ENCODE data around the gene NAP1L4.
"Not testable (repeated sequence)": the region's sequence is repeated elsewhere in the genome, so short reads cannot be mapped to it uniquely, and the experiment has no call there.

Gene NAP1L4

DNA sequence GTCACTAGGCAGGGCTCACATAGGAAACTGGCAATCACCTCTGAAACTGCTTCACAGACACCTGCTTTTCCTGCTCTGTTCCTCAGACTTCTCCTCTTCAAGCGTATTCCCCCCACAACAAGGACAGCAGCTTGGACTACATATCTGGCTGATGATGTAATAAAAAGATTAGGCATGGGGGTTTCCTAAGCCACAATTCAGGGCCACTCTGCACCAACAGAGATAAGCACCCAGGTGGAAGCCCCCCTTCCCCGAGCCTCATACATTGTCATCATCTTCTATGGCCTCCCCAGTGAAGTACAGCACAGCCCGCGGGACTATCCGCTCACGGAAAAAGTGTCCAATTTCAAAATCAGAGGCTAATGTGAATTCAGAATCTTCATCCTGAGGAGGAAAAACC, 37.9 kb downstream of the NAP1L4 start:
- DNase-seq, result no peak

DNA sequence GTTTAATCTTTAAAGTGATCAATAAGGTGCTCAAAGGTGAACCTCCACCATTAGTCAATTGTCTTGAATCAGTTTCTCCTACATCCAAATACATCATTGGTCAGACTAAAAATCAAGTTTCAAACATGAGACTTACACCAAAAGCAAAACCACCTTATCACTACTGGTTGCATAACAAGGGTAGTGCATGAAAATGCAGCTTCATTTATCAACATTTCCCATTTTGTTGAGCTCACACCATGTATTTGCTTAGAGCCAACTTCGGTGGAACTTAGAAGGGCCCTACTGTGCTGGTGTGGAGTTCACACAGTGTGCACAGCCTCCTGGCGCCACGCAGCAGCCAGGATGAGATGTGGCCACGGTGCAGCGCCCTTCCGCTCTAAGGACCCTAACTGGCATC, 39.8 kb downstream of the NAP1L4 start:
- no peak for DNase-seq

- no peak for DNase-seq
These were observed 40.7 kb downstream of the NAP1L4 start for GRCh38 chr11:2951231-2952110.

- no peak for DNase-seq
These were observed 41.3 kb downstream of the NAP1L4 start for GRCh38 chr11:2950825-2951224.

GRCh38 chr11:2949920-2950319, 42.2 kb downstream of the NAP1L4 start:
- DNase-seq, result no peak

GRCh38 chr11:2947744-2948143, 44.4 kb downstream of the NAP1L4 start:
- DNase-seq, result no peak

GRCh38 chr11:2945757-2946287, 46.3 kb downstream of the NAP1L4 start:
- no peak for DNase-seq

- no peak for DNase-seq
These were observed 46.9 kb downstream of the NAP1L4 start for GRCh38 chr11:2945031-2945756.

- no peak for DNase-seq
These were observed 47.6 kb downstream of the NAP1L4 start for GRCh38 chr11:2944530-2944929.

DNA sequence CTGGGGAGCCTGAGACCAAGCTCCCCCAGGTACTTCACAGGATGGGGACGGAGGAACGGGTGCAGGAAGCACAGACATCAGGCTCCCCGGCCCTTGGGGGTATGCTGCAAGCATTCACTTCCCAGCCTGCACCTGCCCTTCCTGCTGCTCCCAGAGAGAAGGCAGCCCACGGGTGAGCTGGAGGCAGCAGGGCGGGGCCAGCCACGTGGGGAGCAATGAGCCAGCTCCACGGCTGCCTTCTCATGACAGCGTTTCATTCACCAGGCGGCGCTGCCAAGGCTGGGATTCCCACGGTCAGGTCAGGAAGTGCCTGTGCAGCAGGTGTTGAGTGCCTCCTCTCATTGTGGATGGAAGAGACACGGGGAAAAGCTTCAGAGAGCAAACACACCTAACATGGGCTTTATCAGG, 48.4 kb downstream of the NAP1L4 start:
- no peak for DNase-seq

DNA sequence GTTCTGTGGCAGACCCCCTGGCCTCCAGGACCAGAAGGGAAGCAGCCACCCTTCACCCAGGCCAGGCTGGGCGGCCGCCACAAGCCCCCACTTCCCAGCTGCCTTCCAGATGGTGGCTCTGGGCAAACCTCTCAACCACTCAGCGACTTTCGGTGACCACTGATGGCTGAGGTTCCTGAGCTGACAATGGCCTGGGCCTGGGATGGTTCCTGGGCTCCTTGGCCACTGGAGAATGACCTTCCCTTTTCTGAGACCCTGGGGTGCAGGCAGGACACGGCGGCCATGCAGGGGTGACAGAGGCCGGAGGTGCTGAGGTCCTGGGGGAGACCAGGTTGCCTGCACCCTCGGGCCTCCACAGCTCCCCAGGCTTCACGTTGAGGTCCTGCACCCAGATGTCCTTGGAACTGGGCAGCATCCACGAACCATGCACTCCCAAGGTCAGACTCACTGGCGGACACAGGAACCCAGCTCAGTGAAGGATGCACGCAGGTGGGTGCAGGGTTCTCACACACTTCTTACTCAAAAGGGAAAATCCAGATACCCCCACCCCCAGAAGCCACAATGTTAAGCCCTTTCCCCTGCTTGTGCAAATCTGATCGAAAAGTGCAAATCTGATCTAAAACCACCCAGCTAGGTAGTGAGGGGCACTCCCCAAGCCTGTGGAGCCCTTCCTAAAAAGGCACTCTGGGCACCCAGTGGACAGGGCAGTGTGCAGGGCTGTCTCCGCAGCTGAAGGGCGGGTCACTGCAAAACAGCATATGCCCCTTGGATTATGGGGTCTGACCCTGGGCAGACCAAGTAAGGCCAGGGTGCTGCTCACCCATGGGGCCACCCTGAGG, 49.0 kb downstream of the NAP1L4 start:
- DNase-seq, result no peak

DNA sequence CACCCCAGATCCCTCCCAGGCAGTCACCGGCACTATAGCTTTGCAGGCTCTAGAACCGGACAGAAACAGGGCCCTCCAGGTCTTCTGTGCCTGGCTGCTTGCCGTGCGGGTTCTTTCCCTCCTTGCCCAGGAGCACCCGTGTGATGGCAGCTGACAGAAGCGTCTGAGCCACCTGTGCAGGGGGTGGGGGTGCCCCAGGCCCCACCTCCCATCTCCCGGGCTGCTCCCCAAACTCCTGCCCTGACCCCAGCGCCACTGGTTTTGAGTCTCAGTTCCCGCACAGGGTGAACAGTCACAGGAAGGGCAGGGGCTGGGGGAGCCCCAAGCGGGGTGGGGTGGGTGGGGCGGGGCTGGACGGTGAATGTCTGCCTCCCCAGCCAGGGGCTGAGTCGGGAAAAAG, 49.7 kb downstream of the NAP1L4 start:
- no peak for DNase-seq

- no peak for DNase-seq
These were observed 51.0 kb downstream of the NAP1L4 start for GRCh38 chr11:2940921-2941821.

GRCh38 chr11:2940147-2940920, 51.8 kb downstream of the NAP1L4 start:
- no peak for DNase-seq

- not testable (repeated sequence) for DNase-seq
These were observed 53.4 kb downstream of the NAP1L4 start for GRCh38 chr11:2938458-2939418.

DNA sequence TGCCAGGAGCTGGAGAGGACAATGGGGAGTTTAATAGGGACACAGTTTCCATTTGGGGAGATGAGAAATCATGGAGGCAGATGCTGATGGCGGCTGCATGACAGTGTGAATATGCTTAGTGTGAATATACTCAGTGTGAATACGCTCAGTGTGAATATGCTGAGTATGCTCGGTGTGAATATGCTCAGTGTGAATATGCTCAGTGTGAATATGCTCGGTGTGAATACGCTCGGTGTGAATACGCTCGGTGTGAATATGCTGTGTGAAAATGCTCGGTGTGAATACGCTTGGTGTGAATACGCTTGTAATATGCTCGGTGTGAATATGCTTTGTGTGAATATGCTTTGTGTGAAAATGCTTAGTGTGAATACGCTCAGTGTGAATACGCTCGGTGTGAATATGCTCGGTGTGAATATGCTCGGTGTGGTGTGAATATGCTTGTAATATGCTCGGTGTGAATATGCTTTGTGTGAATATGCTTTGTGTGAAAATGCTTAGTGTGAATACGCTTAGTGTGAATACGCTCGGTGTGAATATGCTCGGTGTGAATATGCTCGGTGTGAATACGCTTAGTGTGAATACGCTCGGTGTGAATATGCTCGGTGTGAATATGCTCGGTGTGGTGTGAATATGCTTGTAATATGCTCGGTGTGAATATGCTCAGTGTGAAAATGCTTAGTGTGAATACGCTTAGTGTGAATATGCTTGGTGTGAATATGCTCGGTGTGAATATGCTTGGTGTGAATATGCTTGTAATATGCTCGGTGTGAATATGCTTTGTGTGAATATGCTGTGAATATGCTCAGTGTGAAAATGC, 54.3 kb downstream of the NAP1L4 start:
- DNase-seq, result not testable (repeated sequence)

GRCh38 chr11:2934611-2935239, 57.4 kb downstream of the NAP1L4 start:
- DNase-seq, result no peak

- no peak for DNase-seq
These were observed 58.0 kb downstream of the NAP1L4 start for GRCh38 chr11:2934021-2934550.

Data from NCI-H446 (cell line).